IMR-90 (cell line): ENCODE results near the gene SNRPB. TPM values are rescaled to one million over a fixed set of nuclear protein-coding genes. Genes with fewer than 3 reads are reported as not detected.

Experiments
- ATAC-seq: fragments of 200-7000 bp; cut with Tn5 transposase; 2 replicates; pipeline ENCODE4 v1.9.1; 2020; ENCODE audit warnings: low read depth, mild to moderate bottlenecking, moderate library complexity
- BruUV-seq: library from RNA; stranded (reverse); fragments of 400-500 nt; replicated peaks from 2 replicates; lab custom pipeline; 2021; lab: Mats Ljungman, UMichigan
- CTCF ChIA-PET: fragments of 300-600 bp; formaldehyde crosslinking; extraction: SDS; loops from one replicate; lab custom pipeline; 2021; ENCODE audit warnings: antibody characterized with exemption; lab: Yijun Ruan, JAX
- POLR2A ChIA-PET: fragments of 300-600 bp; sonication (Branson Sonifier 250); formaldehyde crosslinking; loops from one replicate; lab custom pipeline; 2022; ENCODE audit warnings: antibody characterized with exemption; ENCODE audit not compliant: unreplicated experiment; lab: Charles Lee
- DNase-seq: peaks from one replicate; pipeline ENCODE4 v3.0.0; 2013
- H2AFZ ChIP-seq: replicated peaks from 2 replicates; pipeline ENCODE3; 2013; ENCODE audit warnings: low read length, mild to moderate bottlenecking; ENCODE audit not compliant: poor library complexity
- H2AK5ac ChIP-seq: 2 replicates; pipeline ENCODE4 v1.6.1; 2013; ENCODE audit warnings: low read depth, low read length, inconsistent platforms
- H2AK9ac ChIP-seq: replicated peaks from 2 replicates; pipeline ENCODE3; 2013; ENCODE audit warnings: mild to moderate bottlenecking, low read depth, low read length, moderate library complexity; ENCODE audit not compliant: poor library complexity
- H2BK120ac ChIP-seq: 2 replicates; pipeline ENCODE4 v1.6.1; 2013; ENCODE audit warnings: low read depth, low read length, inconsistent platforms
- H2BK15ac ChIP-seq: 3 replicates; pipeline ENCODE4 v1.6.1; 2013; ENCODE audit warnings: low read depth, low read length, inconsistent platforms
- H2BK20ac ChIP-seq: 2 replicates; pipeline ENCODE4 v1.6.1; 2013; ENCODE audit warnings: low read depth, mild to moderate bottlenecking, inconsistent platforms, low read length, moderate library complexity
- H2BK5ac ChIP-seq: 2 replicates; pipeline ENCODE4 v1.6.1; 2013; ENCODE audit warnings: mild to moderate bottlenecking, low read depth, low read length, inconsistent platforms; ENCODE audit not compliant: poor library complexity, severe bottlenecking
- H3K14ac ChIP-seq: replicated peaks from 2 replicates; pipeline ENCODE4 v1.6.1; 2013; ENCODE audit warnings: low read depth, low read length, inconsistent platforms
- H3K18ac ChIP-seq: 2 replicates; pipeline ENCODE4 v1.6.1; 2013; ENCODE audit warnings: low read depth, low read length, control low read depth
- H3K23ac ChIP-seq: 2 replicates; pipeline ENCODE4 v1.6.1; 2013; ENCODE audit warnings: low read depth, low read length, inconsistent platforms
- H3K27ac ChIP-seq: 2 replicates; pipeline ENCODE4 v1.5.1; 2013; ENCODE audit warnings: mild to moderate bottlenecking, control low read depth, low read length; ENCODE audit not compliant: insufficient read depth
- H3K27me3 ChIP-seq: 2 replicates; pipeline ENCODE4 v1.6.1; 2013; ENCODE audit warnings: low read length; ENCODE audit not compliant: control insufficient read depth, insufficient read depth
- H3K36me3 ChIP-seq: 2 replicates; pipeline ENCODE4 v1.6.1; 2013; ENCODE audit warnings: low read length, mixed read lengths; ENCODE audit not compliant: control insufficient read depth, insufficient read depth
- H3K4ac ChIP-seq: 2 replicates; pipeline ENCODE4 v1.6.1; 2013; ENCODE audit warnings: low read depth, low read length, inconsistent platforms
- H3K4me1 ChIP-seq: 2 replicates; pipeline ENCODE4 v1.6.1; 2013; ENCODE audit warnings: low read length, mixed read lengths; ENCODE audit not compliant: control insufficient read depth, insufficient read depth
- H3K4me2 ChIP-seq: 2 replicates; pipeline ENCODE4 v1.6.1; 2013; ENCODE audit warnings: low read depth, mild to moderate bottlenecking, control low read depth, low read length, moderate library complexity
- H3K4me3 ChIP-seq: 2 replicates; pipeline ENCODE4 v1.5.1; 2013; ENCODE audit warnings: low read depth, mild to moderate bottlenecking, control low read depth, low read length, moderate library complexity; ENCODE audit not compliant: insufficient read depth
- H3K56ac ChIP-seq: 2 replicates; pipeline ENCODE4 v1.6.1; 2013; ENCODE audit warnings: low read length, inconsistent platforms; ENCODE audit not compliant: insufficient read depth; ENCODE audit errors: extremely low read depth
- H3K79me1 ChIP-seq, 2 experiments: 2 replicates each; pipeline ENCODE4 v1.6.1; 2013; ENCODE audit warnings: low read length in 2 of 2, inconsistent platforms in 1 of 2, low read depth in 1 of 2
- H3K9ac ChIP-seq: 2 replicates; pipeline ENCODE4 v1.6.1; 2013; ENCODE audit warnings: low read depth, low read length, control low read depth
- H3K9me1 ChIP-seq: 2 replicates; pipeline ENCODE4 v1.6.1; 2013; ENCODE audit warnings: low read length, inconsistent platforms; ENCODE audit not compliant: insufficient read depth
- H3K9me3 ChIP-seq: 2 replicates; pipeline ENCODE4 v1.6.1; 2013; ENCODE audit warnings: low read length; ENCODE audit not compliant: control insufficient read depth, insufficient read depth
- H4K20me1 ChIP-seq: 2 replicates; pipeline ENCODE4 v1.6.1; 2013; ENCODE audit warnings: low read length, inconsistent platforms; ENCODE audit not compliant: insufficient read depth
- H4K5ac ChIP-seq: 2 replicates; pipeline ENCODE4 v1.6.1; 2013; ENCODE audit warnings: mild to moderate bottlenecking, low read depth, low read length, control low read depth
- H4K8ac ChIP-seq, 2 experiments: 2 replicates each; pipeline ENCODE4 v1.6.1; 2013; ENCODE audit warnings: low read depth in 2 of 2, low read length in 2 of 2, control low read depth in 1 of 2, inconsistent platforms in 1 of 2
- H4K91ac ChIP-seq: 2 replicates; pipeline ENCODE4 v1.6.1; 2013; ENCODE audit warnings: low read depth, low read length, inconsistent platforms; ENCODE audit not compliant: insufficient read depth
- BHLHE40 ChIP-seq: fragments of 150-350 bp; IDR thresholded peaks from 2 replicates; pipeline ENCODE4 v1.6.1; 2016; ENCODE audit warnings: mild to moderate bottlenecking, low read depth, low read length
- CTCF ChIP-seq: conservative IDR thresholded peaks from 2 replicates; pipeline ENCODE4 v1.5.1; 2012; ENCODE audit warnings: mild to moderate bottlenecking, low read depth, low read length, improper control_type of control experiment
- MAFK ChIP-seq: IDR thresholded peaks from 2 replicates; pipeline ENCODE4 v1.6.1; 2012; ENCODE audit warnings: low read depth, low read length, improper control_type of control experiment
- WGBS, 2 experiments: methylation state at CpG; one replicate each; pipeline versions ENCODE4 v1.1.5 to v1.1.7; 2013; ENCODE audit warnings: missing lambda C conversion rate in 2 of 2; ENCODE audit not compliant: insufficient read length in 1 of 2; ENCODE audit errors: extremely low coverage in 2 of 2; 5-methylcytosine and 5-hydroxymethylcytosine counted together
- dilution Hi-C: fragments of 300-500 bp; cut with HindIII; formaldehyde crosslinking; loops from one replicate; pipeline ENCODE4 v1.14.3; 2018; ENCODE audit warnings: low sequenced_read_pairs; ENCODE audit not compliant: unreplicated experiment
- in situ Hi-C: fragments of 300-500 bp; cut with MboI; formaldehyde crosslinking; loops from 3 replicates; pipeline ENCODE4 v1.14.3; 2019; ENCODE audit warnings: low sequenced_read_pairs, inconsistent platforms, mixed read lengths
- intact Hi-C: fragments of 100-400 bp; cut with micrococcal nuclease; formaldehyde crosslinking; loops from 2 replicates; pipeline ENCODE4 v1.10.0; 2022
- polyA plus RNA-seq, 3 experiments: library from polyadenylated mRNA; depleted of rRNA; stranded (reverse); fragments of >200 nt; gene quantifications; 2 replicates each; pipeline ENCODE4 v1.2.3, GENCODE V29; 2012; ENCODE audit warnings: low replicate concordance in 1 of 3
- total RNA-seq: library from RNA; depleted of rRNA; stranded (reverse); fragments of >200 nt; gene quantifications from 2 replicates; pipeline ENCODE4 v1.2.3, GENCODE V29; 2012

Gene SNRPB
- total and polyA plus RNA-seq, 2 of the 4 experiments (the other 2 are of a cell fraction), result 103 to 214 TPM

- H3K79me1 ChIP-seq, result peaks cover 30 to 46% of the 10 kb centered on the region in 2 experiments
- CTCF ChIA-PET, result no interaction called here
- no peak overlapping the region for H3K4me2 ChIP-seq
- ATAC-seq, result no peak
- no peak overlapping the region for H3K9ac ChIP-seq
- no peak overlapping the region for H2BK5ac ChIP-seq
- no peak overlapping the region for H2BK15ac ChIP-seq
- H3K4me3 ChIP-seq, result no peak overlapping the region
- no peak overlapping the region for H2BK120ac ChIP-seq
- in situ Hi-C loops (loop anchor here (10.0 to 25.0 kb wide), 2 partner anchors 181 to 701 kb away; no protein-coding TSS in a partner anchor), intact Hi-C loops (no loop called here), dilution Hi-C loops (no loop called here)
- H4K5ac ChIP-seq, result no peak overlapping the region
- H3K4ac ChIP-seq, result no peak overlapping the region
- H3K56ac ChIP-seq, result no peak overlapping the region
- WGBS, 2 experiments, result 100% methylated on average over 1 of the region's 9 CpGs; no CpG with 5 or more reads in 1 of the 2 experiments
- no peak overlapping the region for H2BK20ac ChIP-seq
- DNase-seq, result no peak
- no peaks in the 10 kb centered on the region for H3K9me3 ChIP-seq
- no TSS peak for BruUV-seq
- POLR2A ChIA-PET, result no interaction called here
- H3K27me3 ChIP-seq, result no peaks in the 10 kb centered on the region
- H3K9me1 ChIP-seq, result peaks cover 12% of the 10 kb centered on the region
- H3K4me1 ChIP-seq, result peaks cover 3% of the 10 kb centered on the region
- H2AK9ac ChIP-seq, result no peak overlapping the region
- H4K91ac ChIP-seq, result no peak overlapping the region
- H3K36me3 ChIP-seq, result peaks cover 61% of the 10 kb centered on the region
- H2AFZ ChIP-seq, result no peak overlapping the region
- H4K8ac ChIP-seq, result no peak overlapping the region
- no peak overlapping the region for H3K14ac ChIP-seq
- H3K23ac ChIP-seq, result no peak overlapping the region
- no peak overlapping the region for H3K18ac ChIP-seq
- TF ChIP-seq CTCF, result no peak
- no peak for TF ChIP-seq MAFK
- TF ChIP-seq BHLHE40, result no peak
- H3K27ac ChIP-seq, result no peak overlapping the region
- no peak overlapping the region for H2AK5ac ChIP-seq
- H4K20me1 ChIP-seq, result peaks cover 34% of the 10 kb centered on the region
These were observed 6.8 kb downstream of the SNRPB start for GRCh38 chr20:2463616-2464365.
